ENCODE results near the gene SOHLH2.

- TF ChIP-seq CTCF (conservative IDR thresholded peaks at IDR 0.05) (no peak), ZFX (IDR thresholded peaks at IDR 0.05) (no peak)
These were observed 79.7 kb downstream of the SOHLH2 start for GRCh38 chr13:36134632-36135031.
